GM23338 (cell line): Measurements from ENCODE around the gene XKR7. TPM values are rescaled to one million over a fixed set of nuclear protein-coding genes. Genes with fewer than 3 reads are reported as not detected.

Experiments used
- ATAC-seq: fragments of 200-7000 bp; cut with Tn5 transposase; 3 replicates; pipeline ENCODE4 v1.9.1; 2020
- DNase-seq: peaks from one replicate; pipeline ENCODE4 v3.0.0-alpha.2; 2015; ENCODE audit warnings: low spot score
- H2AFZ ChIP-seq: fragments of 200-600 bp; sonication (generic); 2 replicates; pipeline ENCODE4 v1.8.0; 2016; ENCODE audit warnings: antibody characterized with exemption, mild to moderate bottlenecking, moderate library complexity
- H3F3A ChIP-seq: fragments of 200-600 bp; sonication (generic); replicated peaks from 2 replicates; pipeline ENCODE4 v1.8.0; 2017; ENCODE audit warnings: antibody characterized with exemption, mixed run types, low read depth
- H3K27ac ChIP-seq: fragments of 200-600 bp; sonication (generic); 2 replicates; pipeline ENCODE4 v1.6.1; 2016; ENCODE audit warnings: low read depth
- H3K27me3 ChIP-seq: fragments of 200-600 bp; sonication (generic); 2 replicates; pipeline ENCODE4 v1.8.0; 2016; ENCODE audit warnings: mild to moderate bottlenecking, mixed run types, moderate library complexity; ENCODE audit not compliant: insufficient read depth
- H3K36me3 ChIP-seq: fragments of 200-600 bp; sonication (generic); 2 replicates; pipeline ENCODE4 v1.8.0; 2016; ENCODE audit warnings: mild to moderate bottlenecking; ENCODE audit not compliant: insufficient read depth
- H3K4me1 ChIP-seq: fragments of 200-600 bp; sonication (generic); 2 replicates; pipeline ENCODE4 v1.8.0; 2016; ENCODE audit warnings: mild to moderate bottlenecking, moderate library complexity; ENCODE audit not compliant: insufficient read depth
- H3K4me2 ChIP-seq: fragments of 200-600 bp; sonication (generic); 2 replicates; pipeline ENCODE4 v1.7.1; 2017; ENCODE audit warnings: mixed run types
- H3K4me3 ChIP-seq: fragments of 200-600 bp; sonication (generic); 2 replicates; pipeline ENCODE4 v1.6.1; 2016; ENCODE audit warnings: mixed run types
- H3K79me2 ChIP-seq: fragments of 200-600 bp; sonication (generic); replicated peaks from 2 replicates; pipeline ENCODE4 v1.8.0; 2017; ENCODE audit warnings: mild to moderate bottlenecking; ENCODE audit not compliant: insufficient read depth
- H3K9me2 ChIP-seq: fragments of 200-600 bp; sonication (generic); 2 replicates; pipeline ENCODE4 v1.8.0; 2017; ENCODE audit not compliant: insufficient read depth
- H4K20me1 ChIP-seq: fragments of 200-600 bp; sonication (generic); replicated peaks from 2 replicates; pipeline ENCODE4 v1.8.0; 2017; ENCODE audit warnings: mild to moderate bottlenecking; ENCODE audit not compliant: insufficient read depth
- H3K27ac Mint-ChIP-seq: 2 replicates; pipeline ENCODE4 v1.8.0; 2020; ENCODE audit warnings: inconsistent platforms, mild to moderate bottlenecking, moderate library complexity, mixed read lengths
- H3K27me3 Mint-ChIP-seq: 3 replicates; pipeline ENCODE4 v1.8.0; 2022; ENCODE audit warnings: low read depth, mild to moderate bottlenecking, moderate library complexity, mixed read lengths, inconsistent platforms; ENCODE audit not compliant: insufficient read depth, poor library complexity
- H3K36me3 Mint-ChIP-seq: 3 replicates; pipeline ENCODE4 v1.8.0; 2021; ENCODE audit warnings: low read depth, mild to moderate bottlenecking, inconsistent platforms, moderate library complexity, mixed read lengths
- H3K4me1 Mint-ChIP-seq: 3 replicates; pipeline ENCODE4 v1.8.0; 2020; ENCODE audit warnings: mild to moderate bottlenecking, inconsistent platforms, mixed read lengths
- H3K4me3 Mint-ChIP-seq: 3 replicates; pipeline ENCODE4 v1.8.0; 2021; ENCODE audit warnings: moderate library complexity, mild to moderate bottlenecking, inconsistent platforms, mixed read lengths
- H3K9me3 Mint-ChIP-seq: 3 replicates; pipeline ENCODE4 v1.8.0; 2020; ENCODE audit warnings: moderate library complexity, mild to moderate bottlenecking, inconsistent platforms, mixed read lengths
- NANOG ChIP-seq: IDR thresholded peaks from 2 replicates; pipeline ENCODE4 v1.6.1; 2016; ENCODE audit warnings: antibody characterized with exemption, borderline replicate concordance
- STAT1 ChIP-seq: IDR thresholded peaks from one replicate; pipeline ENCODE4 v1.6.1; 2016; ENCODE audit warnings: antibody characterized with exemption; ENCODE audit not compliant: unreplicated experiment
- ZNF114 ChIP-seq: fragments of 250-450 bp; sonication (Bioruptor Pico); IDR thresholded peaks from 2 replicates; pipeline ENCODE4 v1.5.0; 2020; ENCODE audit warnings: mild to moderate bottlenecking, moderate library complexity
- ZNF331 ChIP-seq: fragments of 250-450 bp; sonication (Bioruptor Pico); IDR thresholded peaks from 2 replicates; pipeline ENCODE4 v1.5.0; 2020; ENCODE audit warnings: low read depth, mild to moderate bottlenecking, moderate library complexity
- ZNF462 ChIP-seq: fragments of 250-450 bp; sonication (Bioruptor Pico); IDR thresholded peaks from 2 replicates; pipeline ENCODE4 v1.5.0; 2020; ENCODE audit warnings: mild to moderate bottlenecking, moderate library complexity
- polyA plus RNA-seq: library from polyadenylated mRNA; unstranded; fragments of >200 nt; fragmentation: Nextera tagmentation; extraction: Ambion mirVana; gene quantifications from 2 replicates; pipeline ENCODE4 v1.2.1, GENCODE V29; 2016
- total RNA-seq: library from RNA; depleted of rRNA; stranded (reverse); fragments of >200 nt; shearing (Covaris generic); gene quantifications from 2 replicates; pipeline ENCODE4 v1.2.3, GENCODE V29; 2014
- TF ChIP-seq, protein P1 (sequence below): IDR thresholded peaks from 2 replicates; pipeline ENCODE4 v1.6.1; 2016; ENCODE audit warnings: antibody characterized with exemption
- TF ChIP-seq, protein P2 (sequence below): IDR thresholded peaks from one replicate; pipeline ENCODE4 v1.6.1; 2018; ENCODE audit warnings: antibody characterized with exemption; ENCODE audit not compliant: unreplicated experiment

The XKR7 gene
- total and polyA plus RNA-seq, 2 experiments from 2014 or later, result 0.61 to 3.9 TPM

DNA sequence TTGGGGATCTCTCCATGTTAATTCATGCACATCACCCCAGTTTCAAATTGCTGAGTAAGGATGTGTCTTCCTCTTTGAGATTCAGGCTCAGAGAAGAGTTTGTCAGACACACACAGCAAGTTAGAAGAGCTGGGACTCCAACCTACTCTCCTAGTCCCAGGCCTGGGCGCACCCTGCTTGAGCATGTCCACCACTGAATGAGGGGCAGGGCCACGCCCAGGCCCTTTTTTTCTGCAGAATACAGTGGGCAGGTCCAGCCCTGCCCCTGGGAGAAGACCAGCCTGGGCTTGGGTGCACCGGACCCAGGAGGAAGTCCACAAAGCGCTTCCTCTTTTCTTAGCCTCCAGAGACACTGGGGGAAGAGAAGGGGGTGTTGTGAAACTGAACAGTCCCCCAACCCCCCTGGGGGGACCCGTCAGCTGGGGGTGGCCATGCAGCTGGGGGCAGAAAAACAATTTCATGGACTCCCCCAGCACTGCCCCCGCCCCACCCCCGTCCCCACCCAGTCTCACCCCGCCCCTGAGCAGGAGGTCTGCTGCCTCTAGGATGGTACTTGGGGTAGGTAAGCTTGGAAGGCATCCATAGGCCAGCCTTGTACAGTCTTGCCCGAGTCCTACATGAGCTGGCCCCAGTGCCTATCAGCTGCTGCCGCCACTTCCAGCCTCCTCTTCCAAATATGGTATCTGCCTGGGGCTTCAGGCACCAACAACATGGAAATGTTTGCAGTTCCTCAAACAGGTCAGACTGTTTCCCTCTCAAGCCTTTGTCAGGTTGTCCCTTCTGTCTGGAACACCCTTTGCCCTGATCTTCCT, 72.4 kb downstream of the XKR7 start (continued):
- TF ChIP-seq, protein P1, sequence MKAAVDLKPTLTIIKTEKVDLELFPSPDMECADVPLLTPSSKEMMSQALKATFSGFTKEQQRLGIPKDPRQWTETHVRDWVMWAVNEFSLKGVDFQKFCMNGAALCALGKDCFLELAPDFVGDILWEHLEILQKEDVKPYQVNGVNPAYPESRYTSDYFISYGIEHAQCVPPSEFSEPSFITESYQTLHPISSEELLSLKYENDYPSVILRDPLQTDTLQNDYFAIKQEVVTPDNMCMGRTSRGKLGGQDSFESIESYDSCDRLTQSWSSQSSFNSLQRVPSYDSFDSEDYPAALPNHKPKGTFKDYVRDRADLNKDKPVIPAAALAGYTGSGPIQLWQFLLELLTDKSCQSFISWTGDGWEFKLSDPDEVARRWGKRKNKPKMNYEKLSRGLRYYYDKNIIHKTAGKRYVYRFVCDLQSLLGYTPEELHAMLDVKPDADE, result no peak
- TF ChIP-seq ZNF331 (CRISPR knock-in tag), result no peak
- TF ChIP-seq, protein P2, sequence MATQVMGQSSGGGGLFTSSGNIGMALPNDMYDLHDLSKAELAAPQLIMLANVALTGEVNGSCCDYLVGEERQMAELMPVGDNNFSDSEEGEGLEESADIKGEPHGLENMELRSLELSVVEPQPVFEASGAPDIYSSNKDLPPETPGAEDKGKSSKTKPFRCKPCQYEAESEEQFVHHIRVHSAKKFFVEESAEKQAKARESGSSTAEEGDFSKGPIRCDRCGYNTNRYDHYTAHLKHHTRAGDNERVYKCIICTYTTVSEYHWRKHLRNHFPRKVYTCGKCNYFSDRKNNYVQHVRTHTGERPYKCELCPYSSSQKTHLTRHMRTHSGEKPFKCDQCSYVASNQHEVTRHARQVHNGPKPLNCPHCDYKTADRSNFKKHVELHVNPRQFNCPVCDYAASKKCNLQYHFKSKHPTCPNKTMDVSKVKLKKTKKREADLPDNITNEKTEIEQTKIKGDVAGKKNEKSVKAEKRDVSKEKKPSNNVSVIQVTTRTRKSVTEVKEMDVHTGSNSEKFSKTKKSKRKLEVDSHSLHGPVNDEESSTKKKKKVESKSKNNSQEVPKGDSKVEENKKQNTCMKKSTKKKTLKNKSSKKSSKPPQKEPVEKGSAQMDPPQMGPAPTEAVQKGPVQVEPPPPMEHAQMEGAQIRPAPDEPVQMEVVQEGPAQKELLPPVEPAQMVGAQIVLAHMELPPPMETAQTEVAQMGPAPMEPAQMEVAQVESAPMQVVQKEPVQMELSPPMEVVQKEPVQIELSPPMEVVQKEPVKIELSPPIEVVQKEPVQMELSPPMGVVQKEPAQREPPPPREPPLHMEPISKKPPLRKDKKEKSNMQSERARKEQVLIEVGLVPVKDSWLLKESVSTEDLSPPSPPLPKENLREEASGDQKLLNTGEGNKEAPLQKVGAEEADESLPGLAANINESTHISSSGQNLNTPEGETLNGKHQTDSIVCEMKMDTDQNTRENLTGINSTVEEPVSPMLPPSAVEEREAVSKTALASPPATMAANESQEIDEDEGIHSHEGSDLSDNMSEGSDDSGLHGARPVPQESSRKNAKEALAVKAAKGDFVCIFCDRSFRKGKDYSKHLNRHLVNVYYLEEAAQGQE, result no peak

GRCh38 chr20:32045999-32046398, 78.0 kb downstream of the XKR7 start:
- Mint-ChIP-seq H3K4me3 (no peak overlapping the region), H3K27me3 (peaks cover 10% of the 10 kb centered on the region), H3K9me3 (peaks cover 3% of the 10 kb centered on the region), H3K4me1 (peaks cover 8% of the 10 kb centered on the region), H3K36me3 (no peaks in the 10 kb centered on the region; the same call in 2 of the 3 replicates), H3K27ac (no peak overlapping the region)
- Histone ChIP-seq H2AFZ (no peak overlapping the region), H3K27ac (no peak overlapping the region), H3F3A (0 out of 2 replicates have a peak, but pooled peaks cover 4% of the 10 kb centered on the region), H3K9me2 (no peaks in the 10 kb centered on the region), H3K4me2 (no peak overlapping the region), H3K79me2 (no peaks in the 10 kb centered on the region), H4K20me1 (peaks cover 3% of the 10 kb centered on the region; the same call in 1 of the 2 replicates), H3K36me3 (no peaks in the 10 kb centered on the region), H3K27me3 (peaks cover 24% of the 10 kb centered on the region), H3K4me3 (no peak overlapping the region), H3K4me1 (peaks cover 12% of the 10 kb centered on the region)
- DNase-seq, result no peak
- no peak for ATAC-seq
- TF ChIP-seq, protein P2, result no peak
- TF ChIP-seq NANOG (no peak), ZNF114 (CRISPR knock-in tag) (no peak), STAT1 (no peak), ZNF331 (CRISPR knock-in tag) (no peak), ZNF462 (no peak)
- TF ChIP-seq, protein P1, result no peak
